CD4-positive, alpha-beta memory T cell (primary cell): ENCODE results near the gene SLC22A3. TPM values are rescaled to one million over a fixed set of nuclear protein-coding genes. Genes with fewer than 3 reads are reported as not detected.

Source experiments
- CTCF ChIA-PET: fragments of 350-600 bp; sonication (Branson Sonifier 250); formaldehyde crosslinking; loops from one replicate; lab custom pipeline; 2021; ENCODE audit warnings: inconsistent platforms; ENCODE audit not compliant: partially characterized antibody; lab: Charles Lee
- POLR2A ChIA-PET: fragments of 350-600 bp; sonication (Branson Sonifier 250); formaldehyde crosslinking; loops from one replicate; lab custom pipeline; 2021; ENCODE audit not compliant: partially characterized antibody; lab: Charles Lee
- DNase-seq, 5 donors: peaks; one replicate each; pipeline versions ENCODE4 v3.0.0 to v3.0.0-alpha.2; 2020 to 2022; ENCODE audit warnings: mixed read lengths in 1 of 5
- H3K27ac ChIP-seq: one replicate; pipeline ENCODE4 v1.7.0; 2013; ENCODE audit warnings: low read depth, low read length
- H3K27me3 ChIP-seq: 2 replicates; pipeline ENCODE4 v1.7.0; 2013; ENCODE audit warnings: mild to moderate bottlenecking, low read length, moderate library complexity; ENCODE audit not compliant: insufficient read depth
- H3K36me3 ChIP-seq: 2 replicates; pipeline ENCODE4 v1.7.0; 2013; ENCODE audit warnings: mild to moderate bottlenecking, low read length, moderate library complexity; ENCODE audit not compliant: insufficient read depth
- H3K4me1 ChIP-seq: 2 replicates; pipeline ENCODE4 v1.7.0; 2013; ENCODE audit warnings: mild to moderate bottlenecking, low read length, moderate library complexity; ENCODE audit not compliant: insufficient read depth
- H3K4me3 ChIP-seq, 2 donors: one replicate each; pipeline ENCODE4 v1.7.0; 2013; ENCODE audit warnings: low read length in 2 of 2, mild to moderate bottlenecking in 1 of 2
- H3K9me3 ChIP-seq, 2 donors: one replicate each; pipeline ENCODE4 v1.7.0; 2013; ENCODE audit warnings: low read length in 2 of 2, control low read depth in 1 of 2; ENCODE audit not compliant: control insufficient read depth in 1 of 2
- H3K27ac Mint-ChIP-seq, 7 donors: one replicate each; pipeline ENCODE4 v1.8.0; 2020 to 2021; ENCODE audit warnings: mixed read lengths in 7 of 7, mild to moderate bottlenecking in 6 of 7, inconsistent platforms in 3 of 7, moderate library complexity in 3 of 7
- H3K27me3 Mint-ChIP-seq, 2 donors: one replicate each; pipeline ENCODE4 v1.8.0; 2020 to 2021; ENCODE audit warnings: mixed read lengths in 2 of 2
- H3K36me3 Mint-ChIP-seq, 2 donors: one replicate each; pipeline ENCODE4 v1.8.0; 2020 to 2021; ENCODE audit warnings: mixed read lengths in 2 of 2, inconsistent platforms in 1 of 2, mild to moderate bottlenecking in 1 of 2
- H3K4me1 Mint-ChIP-seq, 4 donors: one replicate each; pipeline ENCODE4 v1.8.0; 2020 to 2021; ENCODE audit warnings: mixed read lengths in 4 of 4, mild to moderate bottlenecking in 1 of 4
- H3K4me3 Mint-ChIP-seq, 8 donors: one replicate each; pipeline ENCODE4 v1.8.0; 2020 to 2021; ENCODE audit warnings: mixed read lengths in 8 of 8, mild to moderate bottlenecking in 7 of 8, moderate library complexity in 6 of 8, inconsistent platforms in 3 of 8
- H3K9me3 Mint-ChIP-seq, 8 donors: one replicate each; pipeline ENCODE4 v1.8.0; 2020 to 2021; ENCODE audit warnings: mixed read lengths in 8 of 8, mild to moderate bottlenecking in 5 of 8, inconsistent platforms in 3 of 8, moderate library complexity in 1 of 8
- intact Hi-C: fragments of 100-400 bp; cut with micrococcal nuclease; formaldehyde crosslinking; loops from one replicate; pipeline ENCODE4 v1.15.1; 2023
- polyA plus RNA-seq, 2 donors: library from polyadenylated mRNA; unstranded; fragments of 300-500 nt; fragmentation: Illumina TruSeq; gene quantifications; one replicate each; pipeline ENCODE4 v1.2.3, GENCODE V29; 2021
- total RNA-seq, 2 experiments: library from RNA; stranded (reverse); gene quantifications; one replicate each; pipeline ENCODE4 v1.2.3, GENCODE V29; 2021

The SLC22A3 gene
- total and polyA plus RNA-seq, 4 experiments from 2014 or later: 0.20 to 0.38 TPM; not detected in 2

DNA sequence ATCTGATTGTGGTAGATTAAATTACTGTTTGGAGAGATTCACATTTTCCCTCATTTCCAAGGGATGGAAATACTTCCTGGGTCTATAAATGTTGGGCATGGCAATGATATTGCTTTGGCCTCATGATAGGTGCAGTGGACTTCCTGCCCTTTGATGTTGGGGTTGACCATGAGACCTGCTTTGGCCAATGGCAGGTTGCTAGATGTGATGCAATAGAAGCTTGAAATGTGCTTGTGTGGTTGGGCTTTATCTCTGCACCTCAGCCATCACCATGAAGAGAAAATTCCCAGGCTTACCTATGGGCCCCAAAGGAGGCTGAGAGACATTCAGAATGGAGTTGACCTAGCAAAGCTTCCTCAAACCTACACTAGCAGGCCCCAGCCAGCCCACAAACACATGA is 69.4 kb downstream of the SLC22A3 start:
- Mint-ChIP-seq H3K4me1 (no peaks in the 10 kb centered on the region), H3K4me3 (no peak overlapping the region), H3K9me3 (peaks cover 0 to 7% (median 0%) of the 10 kb centered on the region in 8 donors), H3K36me3 (no peaks in the 10 kb centered on the region), H3K27me3 (peaks cover 2 to 10% of the 10 kb centered on the region in 2 donors), H3K27ac (no peak overlapping the region)
- ChIA-PET POLR2A (no interaction called here), CTCF (no interaction called here)
- no peaks in the 10 kb centered on the region for H3K36me3 ChIP-seq
- H3K4me1 ChIP-seq: no peaks in the 10 kb centered on the region
- DNase-seq: no peak
- no peak overlapping the region for H3K27ac ChIP-seq
- H3K9me3 ChIP-seq: no peaks in the 10 kb centered on the region
- intact Hi-C loops: no loop called here
- peaks cover 3% of the 10 kb centered on the region for H3K27me3 ChIP-seq
- H3K4me3 ChIP-seq: no peak overlapping the region

DNA sequence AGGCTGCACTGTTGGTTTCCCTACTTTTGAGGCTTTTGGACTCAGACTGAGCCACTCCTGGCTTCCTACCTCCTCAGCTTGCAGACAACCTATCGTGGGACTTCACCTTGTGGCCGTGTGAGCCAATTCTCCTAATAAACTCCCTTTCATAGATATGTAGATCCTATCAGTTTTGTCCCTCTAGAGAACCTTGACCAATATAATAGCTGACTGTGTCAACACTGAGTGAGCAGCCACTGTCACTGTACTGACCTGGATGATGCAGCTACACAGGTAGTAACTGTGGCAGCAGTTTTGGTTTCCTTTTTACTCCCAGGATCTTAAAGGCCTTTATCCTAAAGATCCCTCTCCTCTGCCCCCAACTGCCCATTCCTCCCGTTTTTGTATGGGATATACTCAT is 70.2 kb downstream of the SLC22A3 start:
- Histone ChIP-seq H3K27me3 (peaks cover 3% of the 10 kb centered on the region), H3K9me3 (no peaks in the 10 kb centered on the region), H3K4me1 (no peaks in the 10 kb centered on the region), H3K27ac (no peak overlapping the region), H3K4me3 (no peak overlapping the region), H3K36me3 (no peaks in the 10 kb centered on the region)
- Mint-ChIP-seq H3K27ac (no peak overlapping the region), H3K4me3 (no peak overlapping the region), H3K27me3 (peaks cover 0 to 9% of the 10 kb centered on the region in 2 donors), H3K4me1 (no peaks in the 10 kb centered on the region), H3K36me3 (no peaks in the 10 kb centered on the region), H3K9me3 (peaks cover 0 to 9% (median under 1%) of the 10 kb centered on the region in 8 donors)
- CTCF ChIA-PET: no interaction called here
- DNase-seq: no peak
- POLR2A ChIA-PET: no interaction called here
- intact Hi-C loops: no loop called here

DNA sequence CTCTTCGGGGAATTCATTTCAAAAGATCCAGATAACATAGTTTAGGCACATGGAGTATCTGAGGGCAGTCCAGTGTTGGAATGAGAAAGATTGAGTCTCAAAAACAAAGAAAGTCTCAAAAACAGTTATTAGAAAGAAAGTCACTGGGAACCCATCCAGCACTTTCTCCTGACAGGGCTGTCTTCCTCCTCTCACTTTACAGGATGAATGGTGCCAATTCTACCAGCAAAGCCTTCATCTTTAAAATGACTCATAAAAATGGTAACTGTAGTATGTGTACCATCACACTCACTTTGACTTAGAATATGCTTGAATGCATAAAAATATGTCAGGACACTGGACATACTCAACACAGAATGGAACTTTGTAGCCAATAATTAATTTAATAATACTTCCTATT is 71.3 kb downstream of the SLC22A3 start:
- ChIA-PET CTCF (no interaction called here), POLR2A (no interaction called here)

DNA sequence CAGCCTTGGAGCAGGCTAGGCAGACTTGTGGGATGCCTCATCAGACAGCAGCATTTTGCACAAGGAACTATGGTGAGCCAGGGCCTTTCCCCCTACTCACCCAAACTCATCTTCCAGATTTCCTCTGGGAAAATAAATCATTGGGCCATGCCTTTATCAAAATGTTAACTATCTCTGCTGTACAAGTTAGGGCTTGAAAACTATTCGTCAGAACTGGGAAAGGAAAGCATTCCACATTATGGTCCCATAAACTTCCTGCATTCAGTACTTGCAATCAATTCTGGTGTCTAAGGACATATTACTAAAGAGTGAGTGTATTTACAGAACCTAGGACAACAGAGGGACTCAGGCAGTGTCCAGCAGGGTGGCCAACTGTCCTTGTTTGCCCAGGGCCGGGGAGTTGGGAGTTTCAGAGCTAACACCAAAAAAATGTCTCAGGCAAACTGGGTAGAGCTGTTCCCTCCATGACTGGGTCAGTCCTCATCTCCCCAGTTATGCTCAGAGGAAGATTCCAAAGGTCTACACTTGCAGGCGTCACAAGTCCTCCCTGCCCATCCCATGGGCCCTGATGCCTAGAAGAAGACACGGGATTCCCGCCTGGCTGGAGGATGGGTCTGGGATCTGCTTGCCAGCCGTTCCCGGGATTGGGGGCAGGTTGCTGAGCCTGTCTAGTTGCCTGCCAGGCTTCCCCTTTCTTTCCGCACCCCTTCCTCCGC is 72.2 kb downstream of the SLC22A3 start:
- Mint-ChIP-seq H3K4me3 (no peak overlapping the region), H3K27me3 (peaks cover 2 to 4% of the 10 kb centered on the region in 2 donors), H3K9me3 (peaks cover 0 to 9% (median under 1%) of the 10 kb centered on the region in 8 donors), H3K36me3 (no peaks in the 10 kb centered on the region), H3K27ac (no peak overlapping the region), H3K4me1 (peaks cover 0 to 1% (median 0%) of the 10 kb centered on the region in 4 donors)
- ChIA-PET CTCF (no interaction called here), POLR2A (no interaction called here)
- Histone ChIP-seq H3K9me3 (no peaks in the 10 kb centered on the region), H3K4me3 (no peak overlapping the region), H3K27ac (no peak overlapping the region), H3K27me3 (peaks cover 3% of the 10 kb centered on the region), H3K4me1 (no peaks in the 10 kb centered on the region), H3K36me3 (no peaks in the 10 kb centered on the region)
- DNase-seq: no peak
- intact Hi-C loops: no loop called here

More for the DNA sequence above, 71.3 kb downstream of the SLC22A3 start:
- no peak overlapping the region for H3K27ac Mint-ChIP-seq
- peaks cover under 1 to 5% of the 10 kb centered on the region in 2 donors for H3K27me3 Mint-ChIP-seq
- DNase-seq: no peak
- no peaks in the 10 kb centered on the region for H3K4me1 Mint-ChIP-seq
- Histone ChIP-seq H3K9me3 (no peaks in the 10 kb centered on the region), H3K4me3 (no peak overlapping the region), H3K27ac (no peak overlapping the region), H3K4me1 (no peaks in the 10 kb centered on the region), H3K36me3 (no peaks in the 10 kb centered on the region), H3K27me3 (peaks cover 3% of the 10 kb centered on the region)
- H3K36me3 Mint-ChIP-seq: no peaks in the 10 kb centered on the region
- no peak overlapping the region for H3K4me3 Mint-ChIP-seq
- intact Hi-C loops: no loop called here
- H3K9me3 Mint-ChIP-seq: peaks cover 0 to 11% (median under 1%) of the 10 kb centered on the region in 8 donors

DNA sequence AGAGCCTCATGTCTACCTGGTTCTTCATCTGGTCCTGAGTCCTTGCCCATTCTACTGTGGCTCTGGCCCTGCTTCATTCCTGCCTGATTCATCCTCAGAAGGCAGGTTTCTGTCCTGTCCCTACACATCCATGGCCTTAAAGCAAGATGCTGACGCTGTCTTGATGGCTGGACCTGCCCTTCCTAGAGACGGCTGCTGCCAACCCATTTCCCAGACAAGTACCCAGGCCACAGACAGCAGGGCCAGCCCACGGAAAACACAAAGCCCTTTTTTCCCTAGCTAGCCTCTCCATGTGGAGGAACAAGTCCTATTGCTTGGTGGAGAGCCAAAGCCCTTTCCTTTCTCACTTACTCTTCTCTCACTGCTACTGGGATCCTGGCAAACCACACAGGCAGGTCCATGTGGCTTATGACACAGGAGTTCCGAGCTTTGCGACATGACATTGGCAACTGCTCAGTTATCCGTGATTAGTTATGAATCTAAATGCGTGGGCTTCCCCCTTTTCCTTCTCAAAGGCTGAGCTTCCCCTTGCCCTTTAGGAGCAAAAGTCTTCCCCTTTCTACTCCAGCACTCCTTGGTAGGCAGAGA is 72.9 kb downstream of the SLC22A3 start:
- peaks cover 1% of the 10 kb centered on the region for H3K4me1 ChIP-seq
- Mint-ChIP-seq H3K9me3 (peaks cover 0 to 9% (median under 1%) of the 10 kb centered on the region in 8 donors), H3K27me3 (peaks cover 2 to 3% of the 10 kb centered on the region in 2 donors), H3K4me3 (no peak overlapping the region), H3K4me1 (peaks cover 1 to 2% (median 1%) of the 10 kb centered on the region in 4 donors), H3K36me3 (no peaks in the 10 kb centered on the region), H3K27ac (no peak overlapping the region)
- H3K4me3 ChIP-seq: no peak overlapping the region
- ChIA-PET CTCF (no interaction called here), POLR2A (no interaction called here)
- no peak for DNase-seq
- intact Hi-C loops: no loop called here
- H3K27me3 ChIP-seq: peaks cover 3% of the 10 kb centered on the region
- no peak overlapping the region for H3K27ac ChIP-seq
- H3K9me3 ChIP-seq: no peaks in the 10 kb centered on the region
- H3K36me3 ChIP-seq: no peaks in the 10 kb centered on the region

DNA sequence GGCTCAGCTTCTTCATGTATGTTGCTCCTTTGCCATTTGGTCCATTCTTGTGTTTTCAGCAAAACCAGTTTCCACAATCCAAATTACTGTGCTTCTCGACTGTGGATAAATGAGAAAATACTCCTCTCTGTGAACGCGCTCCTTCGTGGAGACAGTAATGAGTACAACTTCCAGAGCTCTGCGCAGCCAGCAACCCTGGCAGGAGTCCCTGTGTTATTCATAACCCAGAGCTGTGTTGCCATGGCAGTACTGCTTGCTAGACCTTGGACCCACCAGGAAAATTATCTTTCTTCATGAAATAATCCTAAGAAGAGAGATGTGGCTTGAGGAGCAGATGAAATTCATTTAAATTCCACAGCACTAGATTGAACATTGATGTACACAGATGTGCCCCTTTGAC is 73.7 kb downstream of the SLC22A3 start:
- H3K27me3 Mint-ChIP-seq: peaks cover 2 to 4% of the 10 kb centered on the region in 2 donors
- H3K27ac ChIP-seq: no peak overlapping the region
- no peaks in the 10 kb centered on the region for H3K36me3 Mint-ChIP-seq
- intact Hi-C loops: no loop called here
- ChIA-PET CTCF (interaction anchor here (1.1 kb wide), 1 partner anchor 10 kb away, joined by 3 read pairs; no protein-coding TSS in a partner anchor), POLR2A (no interaction called here)
- H3K4me3 Mint-ChIP-seq: no peak overlapping the region
- peaks cover 3% of the 10 kb centered on the region for H3K27me3 ChIP-seq
- no peaks in the 10 kb centered on the region for H3K36me3 ChIP-seq
- no peak overlapping the region for H3K4me3 ChIP-seq
- peaks cover 9% of the 10 kb centered on the region for H3K4me1 ChIP-seq
- peaks cover 0 to 9% (median under 1%) of the 10 kb centered on the region in 8 donors for H3K9me3 Mint-ChIP-seq
- H3K9me3 ChIP-seq: no peaks in the 10 kb centered on the region
- no peak overlapping the region for H3K27ac Mint-ChIP-seq
- peaks cover 9 to 10% (median 9%) of the 10 kb centered on the region in 4 donors for H3K4me1 Mint-ChIP-seq
- no peak for DNase-seq

DNA sequence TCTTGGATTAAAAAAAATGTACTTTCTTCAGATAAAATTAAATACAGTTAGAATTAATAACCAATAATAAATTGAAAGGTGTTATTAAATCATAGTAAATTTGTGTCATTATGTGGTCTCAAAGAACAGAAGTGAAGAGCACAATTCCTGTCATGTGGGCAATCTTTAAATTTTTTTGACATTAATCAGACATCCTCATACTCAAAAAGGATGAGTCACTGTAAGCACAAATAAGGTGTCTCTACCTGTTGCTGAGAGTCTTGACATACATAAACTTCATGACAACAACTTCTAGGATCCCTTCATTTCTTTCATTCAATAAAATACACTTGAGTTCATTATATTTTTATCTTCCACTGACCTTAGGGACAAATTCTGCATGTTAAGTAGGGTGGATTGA is 76.1 kb downstream of the SLC22A3 start:
- peaks cover 6 to 9% of the 10 kb centered on the region in 2 donors for H3K27me3 Mint-ChIP-seq
- no peak for DNase-seq
- POLR2A ChIA-PET: no interaction called here
- CTCF ChIA-PET: no interaction called here
- no peaks in the 10 kb centered on the region for H3K9me3 ChIP-seq
- no peaks in the 10 kb centered on the region for H3K36me3 ChIP-seq
- H3K4me3 ChIP-seq: no peak overlapping the region
- H3K36me3 Mint-ChIP-seq: no peaks in the 10 kb centered on the region
- peaks cover 10% of the 10 kb centered on the region for H3K4me1 ChIP-seq
- peaks cover 3% of the 10 kb centered on the region for H3K27me3 ChIP-seq
- H3K9me3 Mint-ChIP-seq: peaks cover 0 to 9% (median under 1%) of the 10 kb centered on the region in 8 donors
- no peak overlapping the region for H3K4me3 Mint-ChIP-seq
- intact Hi-C loops: no loop called here
- peak overlapping the region in 1 of 7 donors; percentile 68 for H3K27ac Mint-ChIP-seq
- peaks cover 10 to 11% (median 11%) of the 10 kb centered on the region in 4 donors for H3K4me1 Mint-ChIP-seq
- H3K27ac ChIP-seq: no peak overlapping the region
